ENCODE measurements around the gene RPS16. TPM values are rescaled to one million over a fixed set of nuclear protein-coding genes. Genes with fewer than 3 reads are reported as not detected.
"Not testable (repeated sequence)": the region's sequence is repeated elsewhere in the genome, so short reads cannot be mapped to it uniquely, and the experiment has no call there.

The RPS16 gene
- total RNA-seq, 5 donors from 2014 or later (not counting 1 experiment from before 2014, with no cell fraction given): 3,669 to 4,521 (median 4,268) TPM

DNA sequence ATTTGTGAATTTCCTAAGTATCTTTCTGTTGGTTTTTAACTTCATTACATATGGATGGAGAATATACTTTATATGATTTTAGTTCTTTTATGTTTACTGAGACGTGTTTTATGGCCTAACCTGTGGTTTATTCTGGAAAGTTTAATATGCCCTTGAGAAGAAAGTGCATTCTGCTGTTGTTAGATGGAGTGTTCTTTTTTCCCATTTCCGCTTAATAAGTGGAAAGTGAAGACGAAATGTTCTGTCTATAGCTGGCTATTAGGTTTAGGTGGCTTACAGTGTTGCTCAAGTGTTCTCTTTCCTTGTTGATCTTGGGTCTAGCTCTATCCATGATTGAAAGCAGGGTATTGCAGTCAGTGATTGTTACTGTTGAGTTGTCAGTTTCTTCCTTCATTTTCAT lies 27.7 kb upstream of the RPS16 start:
- H3K4me1 Mint-ChIP-seq: peaks cover 0 to 10% (median 2%) of the 10 kb centered on the region in 3 donors
- no peak for DNase-seq
- ATAC-seq (replicated peaks in 1 of 4): no peak
- ChIA-PET POLR2A (no interaction called here), CTCF (interaction anchor here in 1 of 2 donors (0.6 kb wide), 1 partner anchor 37 kb away, joined by 3 read pairs; no protein-coding TSS in a partner anchor)
- peaks cover 66% of the 10 kb centered on the region for H3K36me3 Mint-ChIP-seq
- H3K4me3 ChIP-seq (ENCODE audit: control insufficient read depth in 1 of 2, extremely low read depth in 1 of 2, low read length in 1 of 2): no peak overlapping the region
- H3K9me3 Mint-ChIP-seq: no peaks in the 10 kb centered on the region
- H3K9me3 ChIP-seq: no peaks in the 10 kb centered on the region
- no peak overlapping the region for H3K27ac Mint-ChIP-seq
- H3K36me3 ChIP-seq (ENCODE audit: control insufficient read depth in 2 of 2, extremely low read depth in 1 of 2, insufficient read depth in 1 of 2, low read length in 1 of 2): peaks cover 26 to 80% of the 10 kb centered on the region in 2 donors
- no peaks in the 10 kb centered on the region for H3K4me1 ChIP-seq (ENCODE audit: control insufficient read depth in 1 of 2, extremely low read depth in 1 of 2, insufficient read depth in 2 of 2, low read length in 2 of 2)
- no peaks in the 10 kb centered on the region for H3K27me3 Mint-ChIP-seq
- H3K27ac ChIP-seq (ENCODE audit: low read length): no peak overlapping the region
- no peaks in the 10 kb centered on the region for H3K27me3 ChIP-seq (replicated peaks in 1 of 2; ENCODE audit: control insufficient read depth in 2 of 2, extremely low read depth in 1 of 2, insufficient read depth in 2 of 2, low read length in 1 of 2)
- WGBS (ENCODE audit: insufficient coverage): 100% methylated on average over 1 of the region's 3 CpGs
- no peak overlapping the region for H3K4me3 Mint-ChIP-seq

DNA sequence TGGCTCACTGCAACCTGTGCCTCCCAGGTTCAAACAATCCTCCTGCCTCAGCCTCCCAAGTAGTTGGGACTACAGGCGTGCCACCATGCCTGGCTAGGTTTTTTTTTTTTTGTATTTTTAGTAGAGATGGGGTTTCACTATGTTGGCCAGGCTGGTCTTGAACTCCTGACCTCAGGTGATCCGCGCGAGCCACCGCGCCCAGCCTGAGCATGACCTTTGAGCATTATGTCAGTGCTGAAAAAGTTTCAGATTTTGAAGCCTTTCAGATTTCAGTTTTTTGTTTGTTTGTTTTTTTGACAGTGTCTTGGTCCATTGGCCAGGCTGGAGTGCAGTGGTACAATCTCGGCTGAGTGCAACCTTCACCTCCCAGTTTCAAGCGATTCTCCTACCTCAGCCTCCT lies 15.5 kb upstream of the RPS16 start:
- H3K27me3 Mint-ChIP-seq; H3K9me3 Mint-ChIP-seq; DNase-seq; ATAC-seq (replicated peaks in 1 of 4); H3K9me3 ChIP-seq; H3K27ac Mint-ChIP-seq; H3K4me3 ChIP-seq (ENCODE audit: control insufficient read depth in 1 of 2, extremely low read depth in 1 of 2, low read length in 1 of 2); CTCF ChIA-PET; POLR2A ChIA-PET; H3K27ac ChIP-seq (ENCODE audit: low read length); H3K4me3 Mint-ChIP-seq; H3K27me3 ChIP-seq (replicated peaks in 1 of 2; ENCODE audit: control insufficient read depth in 2 of 2, extremely low read depth in 1 of 2, insufficient read depth in 2 of 2, low read length in 1 of 2): not testable (repeated sequence)
- Mint-ChIP-seq H3K4me1 (peaks cover 68 to 71% (median 69%) of the 10 kb centered on the region in 3 donors), H3K36me3 (peaks cover 47% of the 10 kb centered on the region)
- WGBS (ENCODE audit: insufficient coverage): 100% methylated on average over 5 of the region's 8 CpGs
- Histone ChIP-seq H3K36me3 (ENCODE audit: control insufficient read depth in 2 of 2, extremely low read depth in 1 of 2, insufficient read depth in 1 of 2, low read length in 1 of 2) (peaks cover 16 to 38% of the 10 kb centered on the region in 2 donors), H3K4me1 (ENCODE audit: control insufficient read depth in 1 of 2, extremely low read depth in 1 of 2, insufficient read depth in 2 of 2, low read length in 2 of 2) (peaks cover 8 to 56% of the 10 kb centered on the region in 2 experiments)

DNA sequence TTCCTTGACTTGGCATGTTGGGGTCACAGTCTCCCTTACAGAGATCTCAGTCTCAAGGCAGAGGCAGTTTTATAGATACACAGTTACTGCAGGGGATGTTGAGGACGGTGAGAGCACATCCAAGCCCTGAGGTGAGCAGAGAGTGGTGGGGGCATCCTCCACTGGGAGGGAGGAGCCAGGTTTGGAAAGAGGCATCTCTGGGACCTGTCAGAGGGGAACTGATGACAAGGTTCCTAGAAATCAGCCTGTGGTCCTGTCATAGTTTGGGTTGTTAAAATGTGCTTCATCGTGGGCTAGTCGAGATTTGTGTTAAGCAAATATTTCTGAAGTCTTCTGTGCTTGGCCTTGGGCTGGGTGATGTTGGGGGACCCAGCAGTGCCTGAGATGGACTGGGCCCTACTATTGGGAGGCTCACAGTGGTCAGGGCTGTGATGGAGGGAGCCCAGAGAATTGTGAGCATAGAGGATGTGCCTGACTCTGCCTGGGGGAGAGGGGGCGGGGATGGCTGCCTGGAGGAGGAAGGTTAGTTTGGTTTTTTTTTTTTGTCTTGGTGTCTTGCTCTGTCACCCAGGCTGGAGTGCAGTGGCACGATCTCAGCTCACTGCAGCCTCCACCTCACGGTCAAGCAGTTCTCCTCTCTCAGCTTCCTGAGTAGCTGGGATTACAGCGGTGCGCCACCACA lies 13.5 kb upstream of the RPS16 start:
- H3K4me1 ChIP-seq (ENCODE audit: control insufficient read depth in 1 of 2, extremely low read depth in 1 of 2, insufficient read depth in 2 of 2, low read length in 2 of 2): peaks cover 11 to 72% of the 10 kb centered on the region in 2 experiments
- DNase-seq (no peak), ATAC-seq (replicated peaks in 1 of 4) (no peak)
- Mint-ChIP-seq H3K4me1 (peaks cover 79 to 82% (median 80%) of the 10 kb centered on the region in 3 donors), H3K9me3 (no peaks in the 10 kb centered on the region), H3K36me3 (peaks cover 49% of the 10 kb centered on the region), H3K4me3 (peak overlapping the region; percentile 46 to 96 (median 94)), H3K27me3 (no peaks in the 10 kb centered on the region), H3K27ac (peak overlapping the region; percentile 71 to 77)
- ChIA-PET POLR2A (interaction anchor here in 1 of 2 donors (0.6 kb wide), 1 partner anchor 13 kb away, joined by 3 read pairs; the partner anchor contains the start of gene RPS16), CTCF (no interaction called here)
- H3K36me3 ChIP-seq (ENCODE audit: control insufficient read depth in 2 of 2, extremely low read depth in 1 of 2, insufficient read depth in 1 of 2, low read length in 1 of 2): peaks cover 11 to 31% of the 10 kb centered on the region in 2 donors
- H3K4me3 ChIP-seq (ENCODE audit: control insufficient read depth in 1 of 2, extremely low read depth in 1 of 2, low read length in 1 of 2): no peak overlapping the region
- no peaks in the 10 kb centered on the region for H3K27me3 ChIP-seq (replicated peaks in 1 of 2; ENCODE audit: control insufficient read depth in 2 of 2, extremely low read depth in 1 of 2, insufficient read depth in 2 of 2, low read length in 1 of 2)
- H3K9me3 ChIP-seq: no peaks in the 10 kb centered on the region
- no peak overlapping the region for H3K27ac ChIP-seq (ENCODE audit: low read length)
- WGBS (ENCODE audit: insufficient coverage): 27% methylated on average over 3 of the region's 8 CpGs

DNA sequence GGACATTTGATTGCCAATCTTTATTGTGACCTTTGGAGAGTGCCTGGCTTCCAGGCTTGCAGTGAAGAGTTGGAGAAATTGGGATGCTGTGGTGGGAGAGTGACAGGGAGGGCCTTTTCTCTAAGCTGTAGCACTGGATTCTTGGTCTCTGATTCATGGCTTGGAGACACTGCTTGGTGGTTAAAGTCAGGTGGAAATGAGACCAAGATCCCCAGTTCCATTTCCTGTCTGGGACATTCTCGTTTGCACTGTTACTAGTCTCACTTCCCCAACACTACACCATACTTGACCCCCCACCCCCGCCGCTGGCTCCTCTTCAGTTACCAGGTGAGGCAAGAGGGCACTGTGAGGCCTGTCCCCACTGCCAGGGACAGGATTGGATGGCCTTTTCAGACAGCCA lies 12.5 kb upstream of the RPS16 start:
- POLR2A ChIA-PET: interaction anchor here (0.6 to 3.7 kb wide), 4 partner anchors 12 to 57 kb away, joined by 3 to 57 read pairs (median 5); partner anchors contain the start of genes MED29 (in 1 of the 2), RPS16 (in 1 of the 2) and TIMM50 (in 1 of the 2)
- H3K27me3 Mint-ChIP-seq: no peaks in the 10 kb centered on the region
- no peaks in the 10 kb centered on the region for H3K9me3 Mint-ChIP-seq
- Histone ChIP-seq H3K9me3 (no peaks in the 10 kb centered on the region), H3K27me3 (replicated peaks in 1 of 2; ENCODE audit: control insufficient read depth in 2 of 2, extremely low read depth in 1 of 2, insufficient read depth in 2 of 2, low read length in 1 of 2) (no peaks in the 10 kb centered on the region), H3K4me1 (ENCODE audit: control insufficient read depth in 1 of 2, extremely low read depth in 1 of 2, insufficient read depth in 2 of 2, low read length in 2 of 2) (peaks cover 11 to 77% of the 10 kb centered on the region in 2 experiments), H3K36me3 (ENCODE audit: control insufficient read depth in 2 of 2, extremely low read depth in 1 of 2, insufficient read depth in 1 of 2, low read length in 1 of 2) (peaks cover 10 to 22% of the 10 kb centered on the region in 2 donors), H3K4me3 (ENCODE audit: control insufficient read depth in 1 of 2, extremely low read depth in 1 of 2, low read length in 1 of 2) (no peak overlapping the region), H3K27ac (ENCODE audit: low read length) (no peak overlapping the region)
- peaks cover 42% of the 10 kb centered on the region for H3K36me3 Mint-ChIP-seq
- H3K4me3 Mint-ChIP-seq: peak overlapping the region; percentile 60 to 96 (median 94)
- CTCF ChIA-PET: interaction anchor here in 1 of 2 donors (0.6 to 0.8 kb wide), 2 partner anchors 8 to 27 kb away, joined by 3 read pairs; no protein-coding TSS in a partner anchor
- H3K4me1 Mint-ChIP-seq: peaks cover 75 to 80% (median 77%) of the 10 kb centered on the region in 3 donors
- ATAC-seq (replicated peaks in 1 of 4) (no peak), DNase-seq (no peak)
- H3K27ac Mint-ChIP-seq: peak overlapping the region; percentile 68 to 71
- WGBS (ENCODE audit: insufficient coverage): no CpG with 5 or more reads among the region's 3 CpGs

DNA sequence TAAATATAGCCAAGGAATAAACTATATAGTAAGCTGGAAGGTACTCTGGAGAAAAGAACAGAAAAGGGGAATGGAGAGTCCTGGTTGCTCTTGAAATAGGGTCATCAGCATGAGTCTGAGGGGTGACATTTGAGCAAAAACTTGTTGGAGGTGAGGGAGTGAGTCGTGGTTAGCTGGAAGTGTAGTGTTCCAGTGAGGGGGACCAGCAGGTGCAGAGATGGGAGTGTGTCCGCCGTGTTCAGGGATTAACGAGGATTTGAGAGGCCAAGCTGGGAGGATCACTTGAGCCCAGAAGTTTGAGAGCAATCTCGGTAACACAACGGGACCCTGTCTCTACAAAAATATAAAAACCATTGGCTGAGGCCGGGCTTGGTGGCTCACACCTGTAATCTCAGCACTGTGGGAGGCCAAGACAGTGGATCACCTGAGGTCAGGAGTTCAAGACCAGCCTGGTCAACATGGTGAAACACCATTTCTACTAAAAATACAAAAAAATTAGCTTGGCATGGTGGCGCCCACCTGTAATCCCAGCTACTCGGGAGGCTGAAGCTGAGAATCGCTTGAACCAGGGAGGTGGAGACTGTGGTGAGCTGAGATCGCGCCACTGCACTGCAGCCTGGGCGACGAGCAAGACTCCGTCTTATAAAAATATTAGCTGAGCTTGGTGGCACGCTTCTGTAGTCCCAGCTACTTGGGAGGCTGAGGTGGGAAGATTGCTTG lies 10.8 kb upstream of the RPS16 start:
- 67% methylated on average over 14 of the region's 16 CpGs for WGBS (ENCODE audit: insufficient coverage)
- H3K4me1 ChIP-seq (ENCODE audit: control insufficient read depth in 1 of 2, extremely low read depth in 1 of 2, insufficient read depth in 2 of 2, low read length in 2 of 2): peaks cover 11 to 69% of the 10 kb centered on the region in 2 experiments
- peak overlapping the region; percentile 96 to 99 for H3K4me3 ChIP-seq (ENCODE audit: control insufficient read depth in 1 of 2, extremely low read depth in 1 of 2, low read length in 1 of 2)
- peaks cover 0 to 9% of the 10 kb centered on the region in 2 donors for H3K36me3 ChIP-seq (ENCODE audit: control insufficient read depth in 2 of 2, extremely low read depth in 1 of 2, insufficient read depth in 1 of 2, low read length in 1 of 2)
- peak overlapping the region; percentile 91 for H3K27ac ChIP-seq (ENCODE audit: low read length)
- DNase-seq: no peak
- Mint-ChIP-seq H3K27ac (peak overlapping the region; percentile 94 to 97), H3K4me1 (peaks cover 60 to 65% (median 61%) of the 10 kb centered on the region in 3 donors), H3K9me3 (no peaks in the 10 kb centered on the region), H3K4me3 (peak overlapping the region; percentile 94 to 96 (median 96)), H3K27me3 (no peaks in the 10 kb centered on the region), H3K36me3 (peaks cover 27% of the 10 kb centered on the region)
- no peaks in the 10 kb centered on the region for H3K9me3 ChIP-seq
- no peaks in the 10 kb centered on the region for H3K27me3 ChIP-seq (replicated peaks in 1 of 2; ENCODE audit: control insufficient read depth in 2 of 2, extremely low read depth in 1 of 2, insufficient read depth in 2 of 2, low read length in 1 of 2)
- ChIA-PET CTCF (interaction anchor here (0.6 to 0.9 kb wide), 2 partner anchors 11 to 27 kb away, joined by 3 read pairs; partner anchors contain the start of gene RPS16 (in 1 of the 2)), POLR2A (interaction anchor here (0.6 to 3.7 kb wide), 3 partner anchors 11 to 104 kb away, joined by 3 to 57 read pairs (median 5); partner anchors contain the start of genes RPS16 (in 1 of the 2) and SAMD4B (in 1 of the 2))
- ATAC-seq (replicated peaks in 1 of 4): no peak
